SK-N-SH (cell line): ENCODE data around the gene HLA-DQA1. TPM values are rescaled to one million over a fixed set of nuclear protein-coding genes. Genes with fewer than 3 reads are reported as not detected.

Experiments used
- CTCF ChIA-PET: fragments of 300-600, 350-600 bp; formaldehyde crosslinking; extraction: SDS; loops from one replicate; lab custom pipeline; 2021; lab: Yijun Ruan, JAX
- POLR2A ChIA-PET: fragments of 350-600 bp; sonication (Branson Sonifier 250); formaldehyde crosslinking; extraction: SDS; loops from one replicate; lab custom pipeline; 2020; ENCODE audit warnings: antibody characterized with exemption, inconsistent platforms; lab: Yijun Ruan, JAX
- DNase-seq: peaks from one replicate; pipeline ENCODE4 v3.0.0; 2012
- H2AFZ ChIP-seq: fragments of 200-600 bp; sonication (generic); 2 replicates; pipeline ENCODE4 v1.8.1; 2016; ENCODE audit warnings: antibody characterized with exemption, mild to moderate bottlenecking, low read depth
- H3F3A ChIP-seq: fragments of 200-600 bp; sonication (generic); replicated peaks from 2 replicates; pipeline ENCODE3; 2016; ENCODE audit warnings: antibody characterized with exemption, mild to moderate bottlenecking; ENCODE audit not compliant: insufficient read depth
- H3K27ac ChIP-seq, 2 experiments: fragments of 200-500 bp in 1 of 2; fragments of 200-600 bp in 1 of 2; sonication (Bioruptor generic) in 1 of 2; sonication (generic), shearing (Covaris generic) in 1 of 2; 2 replicates each; pipeline versions ENCODE4 v1.5.1 to v1.6.1; 2014 to 2016; ENCODE audit warnings: low read depth in 2 of 2, inconsistent platforms in 1 of 2, low read length in 1 of 2, mild to moderate bottlenecking in 1 of 2, mixed read lengths in 1 of 2
- H3K27me3 ChIP-seq: fragments of 200-600 bp; sonication (generic), shearing (Covaris generic); 2 replicates; pipeline ENCODE4 v1.6.1; 2016; ENCODE audit warnings: mixed run types; ENCODE audit not compliant: insufficient read depth
- H3K36me3 ChIP-seq, 2 experiments: fragments of 200-500 bp in 1 of 2; fragments of 200-600 bp in 1 of 2; sonication (Bioruptor generic) in 1 of 2; sonication (generic) in 1 of 2; replicated peaks in 1 of 2; 2 replicates each; pipeline versions ENCODE3 to v1.5.1; 2014 to 2016; ENCODE audit warnings: low read length in 1 of 2, mild to moderate bottlenecking in 1 of 2; ENCODE audit not compliant: insufficient read depth in 2 of 2, control insufficient read depth in 1 of 2
- H3K4me1 ChIP-seq, 2 experiments: fragments of 200-500 bp in 1 of 2; fragments of 200-600 bp in 1 of 2; sonication (Bioruptor generic) in 1 of 2; sonication (generic), shearing (Covaris generic) in 1 of 2; 2 replicates each; pipeline versions ENCODE4 v1.5.1 to v1.6.1; 2014 to 2016; ENCODE audit warnings: low read depth in 1 of 2, low read length in 1 of 2, mixed run types in 1 of 2; ENCODE audit not compliant: insufficient read depth in 2 of 2, control insufficient read depth in 1 of 2
- H3K4me2 ChIP-seq: fragments of 200-600 bp; sonication (generic), shearing (Covaris generic); 2 replicates; pipeline ENCODE4 v1.6.1; 2017; ENCODE audit warnings: mixed run types
- H3K4me3 ChIP-seq, 2 experiments: fragments of 200-500 bp in 1 of 2; fragments of 200-600 bp in 1 of 2; sonication (Bioruptor generic) in 1 of 2; sonication (generic), shearing (Covaris generic) in 1 of 2; 2 replicates each; pipeline versions ENCODE4 v1.5.1 to v1.8.1; 2014 to 2016; ENCODE audit warnings: low read depth in 2 of 2, inconsistent platforms in 1 of 2, low read length in 1 of 2, mild to moderate bottlenecking in 1 of 2, mixed read lengths in 1 of 2, moderate library complexity in 1 of 2
- H3K79me2 ChIP-seq: fragments of 200-600 bp; sonication (generic); 2 replicates; pipeline ENCODE4 v1.8.1; 2017; ENCODE audit warnings: mild to moderate bottlenecking; ENCODE audit not compliant: insufficient read depth
- H3K9ac ChIP-seq: fragments of 200-600 bp; sonication (generic); 2 replicates; pipeline ENCODE4 v1.6.1; 2017; ENCODE audit warnings: mixed run types
- H3K9me2 ChIP-seq: fragments of 200-600 bp; sonication (generic); 2 replicates; pipeline ENCODE4 v1.6.1; 2017; ENCODE audit warnings: mixed run types
- H3K9me3 ChIP-seq: fragments of 200-600 bp; sonication (generic); 2 replicates; pipeline ENCODE4 v1.6.1; 2017; ENCODE audit warnings: mixed run types, mild to moderate bottlenecking, moderate library complexity
- H4K20me1 ChIP-seq: fragments of 200-600 bp; sonication (generic); 2 replicates; pipeline ENCODE4 v1.6.1; 2017; ENCODE audit warnings: mild to moderate bottlenecking, mixed run types; ENCODE audit not compliant: insufficient read depth
- CTCF ChIP-seq: fragments of 200-600 bp; sonication (generic); IDR thresholded peaks from 2 replicates; pipeline ENCODE4 v1.6.1; 2017; ENCODE audit warnings: antibody characterized with exemption, mild to moderate bottlenecking, moderate library complexity
- ELF1 ChIP-seq: IDR thresholded peaks from 2 replicates; pipeline ENCODE4 v1.4.0; 2012
- EZH2phosphoT487 ChIP-seq: fragments of 200-600 bp; sonication (generic); IDR thresholded peaks from 2 replicates; pipeline ENCODE4 v1.6.1; 2017; ENCODE audit warnings: low read depth, mixed run types, mild to moderate bottlenecking, antibody characterized with exemption, moderate library complexity, borderline replicate concordance
- IRF3 ChIP-seq: fragments of 150-350 bp; IDR thresholded peaks from 2 replicates; pipeline ENCODE4 v1.6.1; 2016; ENCODE audit warnings: mild to moderate bottlenecking, low read depth, low read length
- JUND ChIP-seq: IDR thresholded peaks from 2 replicates; pipeline ENCODE4 v1.4.0; 2012
- MAX ChIP-seq: IDR thresholded peaks from 2 replicates; pipeline ENCODE4 v1.4.0; 2012; ENCODE audit warnings: low read depth
- MEF2A ChIP-seq: IDR thresholded peaks from 2 replicates; pipeline ENCODE4 v1.4.0; 2012; ENCODE audit warnings: low read depth, borderline replicate concordance
- NFIC ChIP-seq: IDR thresholded peaks from 2 replicates; pipeline ENCODE4 v1.4.0; 2012; ENCODE audit warnings: borderline replicate concordance
- NRF1 ChIP-seq: IDR thresholded peaks from 2 replicates; pipeline ENCODE4 v1.6.1; 2012; ENCODE audit warnings: low read depth, mild to moderate bottlenecking, low read length
- POLR2AphosphoS5 ChIP-seq: IDR thresholded peaks from 2 replicates; pipeline ENCODE4 v1.6.1; 2012; ENCODE audit warnings: low read depth, low read length
- RCOR1 ChIP-seq: fragments of 150-350 bp; IDR thresholded peaks from 2 replicates; pipeline ENCODE4 v1.6.1; 2017; ENCODE audit warnings: antibody characterized with exemption, low read length
- REST ChIP-seq: IDR thresholded peaks from 2 replicates; pipeline ENCODE4 v1.6.1; 2012; ENCODE audit warnings: mild to moderate bottlenecking, low read depth, low read length, moderate library complexity
- RFX5 ChIP-seq: IDR thresholded peaks from 2 replicates; pipeline ENCODE4 v1.6.1; 2012; ENCODE audit warnings: mild to moderate bottlenecking, improper control_type of control experiment, low read length
- SIN3A ChIP-seq: IDR thresholded peaks from 2 replicates; pipeline ENCODE4 v1.6.1; 2012; ENCODE audit warnings: low read depth, mild to moderate bottlenecking, low read length, moderate library complexity, borderline replicate concordance
- SMC3 ChIP-seq: IDR thresholded peaks from 2 replicates; pipeline ENCODE4 v1.6.1; 2012; ENCODE audit warnings: low read depth, low read length, improper control_type of control experiment
- TAF1 ChIP-seq: IDR thresholded peaks from 2 replicates; pipeline ENCODE4 v1.6.1; 2012; ENCODE audit warnings: low read depth, mild to moderate bottlenecking, low read length, moderate library complexity, borderline replicate concordance
- ZBTB33 ChIP-seq: IDR thresholded peaks from 2 replicates; pipeline ENCODE4 v1.4.0; 2012; ENCODE audit warnings: low read depth, borderline replicate concordance
- WGBS: methylation state at CpG from one replicate; pipeline ENCODE4 v1.1.6; 2017; ENCODE audit warnings: low lambda C conversion rate; 5-methylcytosine and 5-hydroxymethylcytosine counted together
- polyA plus RNA-seq, 3 experiments: library from polyadenylated mRNA; depleted of rRNA; stranded (reverse); fragments of >200 nt; gene quantifications; 2 replicates each; pipeline ENCODE4 v1.2.3, GENCODE V29; 2012

The HLA-DQA1 gene
- polyA plus RNA-seq, 1 of the 3 experiments (the other 2 are of a cell fraction): not detected

GRCh38 chr6:32659856-32660595 lies 22.8 kb downstream of the HLA-DQA1 start:
- H3K27ac ChIP-seq: no peak overlapping the region
- H3K4me1 ChIP-seq: no peaks in the 10 kb centered on the region
- no peak for DNase-seq
- H3K27me3 ChIP-seq: no peaks in the 10 kb centered on the region
- no peaks in the 10 kb centered on the region for H3K9me3 ChIP-seq
- H3F3A ChIP-seq: no peaks in the 10 kb centered on the region
- 5% methylated on average over 4 of the region's 4 CpGs for WGBS
- no peaks in the 10 kb centered on the region for H3K9me2 ChIP-seq
- no peak overlapping the region for H3K9ac ChIP-seq
- no peak overlapping the region for H2AFZ ChIP-seq
- no peak overlapping the region for H3K4me2 ChIP-seq
- H4K20me1 ChIP-seq: no peaks in the 10 kb centered on the region
- H3K79me2 ChIP-seq: no peaks in the 10 kb centered on the region
- TF ChIP-seq IRF3 (no peak), MAX (no peak), SMC3 (no peak), EZH2phosphoT487 (no peak), REST (no peak), ELF1 (no peak), NRF1 (no peak), JUND (no peak), RFX5 (no peak), MEF2A (no peak), TAF1 (no peak), RCOR1 (no peak), CTCF (no peak), NFIC (no peak), POLR2AphosphoS5 (no peak), ZBTB33 (no peak), SIN3A (no peak)
- no peaks in the 10 kb centered on the region for H3K36me3 ChIP-seq
- no peak overlapping the region for H3K4me3 ChIP-seq
- POLR2A ChIA-PET: no interaction called here
- CTCF ChIA-PET: no interaction called here
